Smooth muscle cell (in vitro differentiated cells): ENCODE results near the gene HMCN2. TPM values are rescaled to one million over a fixed set of nuclear protein-coding genes. Genes with fewer than 3 reads are reported as not detected.
"Not testable (repeated sequence)": the region's sequence is repeated elsewhere in the genome, so short reads cannot be mapped to it uniquely, and the experiment has no call there.

Experiments used
- DNase-seq: peaks from one replicate; lab custom pipeline; 2025; ENCODE audit not compliant: unreplicated experiment; lab: John Stamatoyannopoulos, UW
- H2AFZ ChIP-seq: fragments of 200-600 bp; sonication (generic); 2 replicates; pipeline ENCODE4 v1.6.0; 2016; ENCODE audit warnings: antibody characterized with exemption, low read depth, mild to moderate bottlenecking
- H3F3A ChIP-seq: fragments of 200-600 bp; sonication (generic); 2 replicates; pipeline ENCODE4 v1.6.0; 2017; ENCODE audit warnings: antibody characterized with exemption, low read depth
- H3K27ac ChIP-seq: fragments of 200-600 bp; sonication (generic); 2 replicates; pipeline ENCODE4 v1.5.1; 2016; ENCODE audit warnings: low read depth, mild to moderate bottlenecking
- H3K27me3 ChIP-seq: fragments of 200-600 bp; sonication (generic); 2 replicates; pipeline ENCODE4 v1.6.1; 2016; ENCODE audit warnings: low read depth, mild to moderate bottlenecking
- H3K36me3 ChIP-seq: fragments of 200-600 bp; sonication (generic); 2 replicates; pipeline ENCODE4 v1.5.1; 2016; ENCODE audit warnings: low read depth
- H3K4me1 ChIP-seq: fragments of 200-600 bp; sonication (generic); 2 replicates; pipeline ENCODE4 v1.5.1; 2016; ENCODE audit warnings: low read depth
- H3K4me2 ChIP-seq: fragments of 200-600 bp; sonication (generic); 2 replicates; pipeline ENCODE4 v1.6.0; 2016; ENCODE audit warnings: mild to moderate bottlenecking
- H3K4me3 ChIP-seq: fragments of 200-600 bp; sonication (generic); 2 replicates; pipeline ENCODE4 v1.5.1; 2016; ENCODE audit warnings: mild to moderate bottlenecking
- H3K79me2 ChIP-seq: fragments of 200-600 bp; sonication (generic); 2 replicates; pipeline ENCODE4 v1.6.0; 2016; ENCODE audit warnings: low read depth, mild to moderate bottlenecking
- H3K9ac ChIP-seq: fragments of 200-600 bp; sonication (generic); 2 replicates; pipeline ENCODE4 v1.6.0; 2016; ENCODE audit warnings: low read depth
- H3K9me3 ChIP-seq: fragments of 200-600 bp; sonication (generic); replicated peaks from 2 replicates; pipeline ENCODE4 v1.5.1; 2016; ENCODE audit warnings: low read depth
- H4K20me1 ChIP-seq: fragments of 200-600 bp; sonication (generic); 2 replicates; pipeline ENCODE4 v1.6.0; 2016; ENCODE audit warnings: low read depth
- WGBS: methylation state at CpG from one replicate; pipeline ENCODE4 v1.1.7; 2016; ENCODE audit warnings: low lambda C conversion rate; 5-methylcytosine and 5-hydroxymethylcytosine counted together
- polyA plus RNA-seq: library from polyadenylated mRNA; unstranded; fragments of >200 nt; fragmentation: Nextera tagmentation; extraction: Ambion mirVana; gene quantifications from 2 replicates; pipeline ENCODE4 v1.2.1, GENCODE V29; 2016
- total RNA-seq: library from RNA; depleted of rRNA; stranded (reverse); fragments of >200 nt; gene quantifications from 2 replicates; pipeline ENCODE4 v1.2.3, GENCODE V29; 2014
- TF ChIP-seq, protein P1 (sequence below): fragments of 200-600 bp; sonication (generic); IDR thresholded peaks from 2 replicates; pipeline ENCODE4 v1.5.1; 2017; ENCODE audit warnings: borderline replicate concordance, mild to moderate bottlenecking, antibody characterized with exemption; ENCODE audit not compliant: insufficient read depth, poor library complexity, severe bottlenecking

HMCN2 gene
- total and polyA plus RNA-seq, 2 experiments from 2014 or later: under 0.01 TPM; not detected in 1

DNA sequence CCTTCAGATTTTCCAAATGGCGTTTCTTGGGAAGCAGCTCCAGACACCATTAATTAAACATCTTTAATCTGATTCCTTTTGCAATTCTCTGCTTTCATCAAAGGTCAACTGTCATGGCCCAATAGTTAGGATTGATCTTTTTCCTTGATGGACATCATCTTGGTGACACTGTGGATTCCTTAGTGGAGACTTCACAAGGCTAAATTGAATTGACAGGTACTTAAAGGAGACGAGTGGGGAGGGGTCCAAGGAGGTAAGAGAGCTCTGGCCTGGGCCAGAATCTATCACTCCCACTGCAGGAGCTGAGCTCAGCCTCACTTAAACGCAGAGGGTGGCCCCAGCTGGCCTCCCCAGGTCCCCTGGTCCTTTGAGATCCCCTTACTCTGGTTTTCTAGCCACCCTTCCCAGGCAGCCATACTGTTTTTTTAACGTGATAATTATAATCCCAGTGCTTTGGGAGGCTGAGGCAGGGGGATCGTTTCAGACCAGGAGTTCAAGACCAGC is 9.9 kb upstream of the HMCN2 start:
- no peaks in the 10 kb centered on the region for H3K27me3 ChIP-seq
- no peak overlapping the region for H3K4me2 ChIP-seq
- H3K27ac ChIP-seq: no peak overlapping the region
- no peaks in the 10 kb centered on the region for H3F3A ChIP-seq
- H3K79me2 ChIP-seq: no peaks in the 10 kb centered on the region
- no peaks in the 10 kb centered on the region for H3K36me3 ChIP-seq
- H3K9ac ChIP-seq: no peak overlapping the region
- H3K4me3 ChIP-seq: no peak overlapping the region
- no peaks in the 10 kb centered on the region for H3K9me3 ChIP-seq
- TF ChIP-seq, protein P1, sequence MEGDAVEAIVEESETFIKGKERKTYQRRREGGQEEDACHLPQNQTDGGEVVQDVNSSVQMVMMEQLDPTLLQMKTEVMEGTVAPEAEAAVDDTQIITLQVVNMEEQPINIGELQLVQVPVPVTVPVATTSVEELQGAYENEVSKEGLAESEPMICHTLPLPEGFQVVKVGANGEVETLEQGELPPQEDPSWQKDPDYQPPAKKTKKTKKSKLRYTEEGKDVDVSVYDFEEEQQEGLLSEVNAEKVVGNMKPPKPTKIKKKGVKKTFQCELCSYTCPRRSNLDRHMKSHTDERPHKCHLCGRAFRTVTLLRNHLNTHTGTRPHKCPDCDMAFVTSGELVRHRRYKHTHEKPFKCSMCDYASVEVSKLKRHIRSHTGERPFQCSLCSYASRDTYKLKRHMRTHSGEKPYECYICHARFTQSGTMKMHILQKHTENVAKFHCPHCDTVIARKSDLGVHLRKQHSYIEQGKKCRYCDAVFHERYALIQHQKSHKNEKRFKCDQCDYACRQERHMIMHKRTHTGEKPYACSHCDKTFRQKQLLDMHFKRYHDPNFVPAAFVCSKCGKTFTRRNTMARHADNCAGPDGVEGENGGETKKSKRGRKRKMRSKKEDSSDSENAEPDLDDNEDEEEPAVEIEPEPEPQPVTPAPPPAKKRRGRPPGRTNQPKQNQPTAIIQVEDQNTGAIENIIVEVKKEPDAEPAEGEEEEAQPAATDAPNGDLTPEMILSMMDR: no peak
- H3K4me1 ChIP-seq: no peaks in the 10 kb centered on the region
- no peak for DNase-seq
- no peaks in the 10 kb centered on the region for H4K20me1 ChIP-seq
- WGBS: 60% methylated on average over 5 of the region's 5 CpGs
- H2AFZ ChIP-seq: no peak overlapping the region

- WGBS: 83% methylated on average over 2 of the region's 2 CpGs
- Histone ChIP-seq H3K27ac (no peak overlapping the region), H3K79me2 (no peaks in the 10 kb centered on the region), H3K9me3 (no peaks in the 10 kb centered on the region), H3K27me3 (no peaks in the 10 kb centered on the region), H4K20me1 (no peaks in the 10 kb centered on the region), H3K9ac (no peak overlapping the region), H3K36me3 (no peaks in the 10 kb centered on the region), H3F3A (no peaks in the 10 kb centered on the region), H3K4me1 (no peaks in the 10 kb centered on the region), H2AFZ (no peak overlapping the region), H3K4me2 (no peak overlapping the region), H3K4me3 (no peak overlapping the region)
- no peak for DNase-seq
- TF ChIP-seq, protein P1: no peak
Observed at GRCh38 chr9:130256644-130257043, 8.9 kb upstream of the HMCN2 start.

DNA sequence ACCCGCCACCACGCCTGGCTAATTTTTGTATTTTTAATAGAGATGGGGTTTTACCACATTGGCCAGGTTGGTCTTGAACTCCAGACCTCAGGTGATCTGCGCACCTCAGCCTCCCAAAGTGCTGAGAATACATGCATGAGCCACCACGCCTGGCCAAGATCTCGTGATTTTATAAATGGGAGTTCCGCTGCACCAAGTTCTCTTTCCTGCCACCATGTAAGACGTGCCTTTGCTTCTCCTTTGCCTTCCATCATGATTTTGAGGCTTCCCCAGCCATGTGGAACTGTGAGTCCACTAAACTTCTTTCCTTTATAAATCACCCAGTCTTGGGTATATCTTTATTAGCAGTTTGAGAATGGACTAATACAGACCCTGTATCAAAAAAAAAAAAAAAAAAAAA is 7.4 kb upstream of the HMCN2 start:
- H3K4me2 ChIP-seq, H3K79me2 ChIP-seq, H3K4me3 ChIP-seq, H3K27me3 ChIP-seq, DNase-seq, H3K9ac ChIP-seq, H3F3A ChIP-seq, H4K20me1 ChIP-seq, H3K36me3 ChIP-seq, H2AFZ ChIP-seq, H3K27ac ChIP-seq, H3K4me1 ChIP-seq, H3K9me3 ChIP-seq: not testable (repeated sequence)
- 100% methylated on average over 7 of the region's 7 CpGs for WGBS

DNA sequence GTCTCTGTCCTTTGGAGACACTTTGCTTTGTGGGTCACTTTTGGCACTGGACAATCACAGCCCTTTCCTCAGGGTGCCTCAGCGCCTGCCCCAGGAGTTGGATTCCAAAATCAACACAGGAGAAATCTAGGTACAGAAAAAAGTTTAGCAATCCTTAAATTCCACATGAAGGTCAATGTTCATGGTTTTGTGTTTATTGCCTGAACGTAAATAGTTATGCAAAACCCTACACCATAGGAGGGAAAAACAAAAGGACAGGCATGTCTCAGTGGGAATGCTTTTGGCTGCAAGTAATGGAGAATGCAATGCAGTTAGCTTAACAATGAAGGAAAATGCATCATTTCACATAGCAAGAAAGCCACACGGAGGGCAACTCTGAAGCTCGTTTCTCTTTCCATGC is 6.5 kb upstream of the HMCN2 start:
- TF ChIP-seq, protein P1: no peak
- WGBS: 77% methylated on average over 4 of the region's 4 CpGs
- no peak overlapping the region for H3K4me2 ChIP-seq

More for the DNA sequence above, 6.5 kb upstream of the HMCN2 start:
- Histone ChIP-seq H3K4me1 (no peaks in the 10 kb centered on the region), H3K27ac (no peak overlapping the region), H3K4me3 (no peak overlapping the region), H3K9me3 (no peaks in the 10 kb centered on the region), H3F3A (no peaks in the 10 kb centered on the region), H4K20me1 (no peaks in the 10 kb centered on the region), H3K79me2 (no peaks in the 10 kb centered on the region), H3K27me3 (peaks cover 4% of the 10 kb centered on the region), H3K36me3 (no peaks in the 10 kb centered on the region), H3K9ac (no peak overlapping the region), H2AFZ (no peak overlapping the region)
- DNase-seq: no peak
